Naive B cell (primary cell): ENCODE data around the gene PRLR. TPM values are rescaled to one million over a fixed set of nuclear protein-coding genes. Genes with fewer than 3 reads are reported as not detected.
"Not testable (repeated sequence)": the region's sequence is repeated elsewhere in the genome, so short reads cannot be mapped to it uniquely, and the experiment has no call there.

Experiments used
- ATAC-seq, 2 donors: fragments of 150-1000 bp; cut with Tn5 transposase; 2 replicates each; pipeline ENCODE4 v1.10.0; 2021; ENCODE audit warnings: low read depth in 2 of 2, mild to moderate bottlenecking in 2 of 2, moderate library complexity in 2 of 2
- DNase-seq: peaks from one replicate; pipeline ENCODE4 v3.0.0; 2022
- H3K27ac Mint-ChIP-seq, 6 donors: one replicate each; pipeline ENCODE4 v1.8.0; 2020 to 2022; ENCODE audit warnings: mild to moderate bottlenecking in 6 of 6, mixed read lengths in 6 of 6, moderate library complexity in 5 of 6, inconsistent platforms in 2 of 6
- H3K27me3 Mint-ChIP-seq, 3 donors: one replicate each; pipeline ENCODE4 v1.8.0; 2021 to 2022; ENCODE audit warnings: mixed read lengths in 3 of 3, mild to moderate bottlenecking in 1 of 3
- H3K36me3 Mint-ChIP-seq, 2 donors: one replicate each; pipeline ENCODE4 v1.8.0; 2020 to 2022; ENCODE audit warnings: mixed read lengths in 2 of 2, inconsistent platforms in 1 of 2, mild to moderate bottlenecking in 1 of 2
- H3K4me1 Mint-ChIP-seq, 3 donors: one replicate each; pipeline ENCODE4 v1.8.0; 2020 to 2022; ENCODE audit warnings: mixed read lengths in 3 of 3, inconsistent platforms in 1 of 3, mild to moderate bottlenecking in 1 of 3, moderate library complexity in 1 of 3
- H3K4me3 Mint-ChIP-seq, 8 donors: one replicate each; pipeline ENCODE4 v1.8.0; 2020 to 2022; ENCODE audit warnings: mild to moderate bottlenecking in 8 of 8, mixed read lengths in 8 of 8, moderate library complexity in 8 of 8, inconsistent platforms in 2 of 8
- H3K9me3 Mint-ChIP-seq, 7 donors: one replicate each; pipeline ENCODE4 v1.8.0; 2020 to 2022; ENCODE audit warnings: mixed read lengths in 7 of 7, mild to moderate bottlenecking in 5 of 7, inconsistent platforms in 2 of 7, moderate library complexity in 1 of 7
- polyA plus RNA-seq, 6 donors: library from polyadenylated mRNA; unstranded; fragments of 300-500 nt; fragmentation: Illumina TruSeq; gene quantifications; one replicate each; pipeline ENCODE4 v1.2.3, GENCODE V29; 2021; ENCODE audit warnings: low read depth in 6 of 6

PRLR gene
- polyA plus RNA-seq, 6 donors from 2014 or later = not detected

DNA sequence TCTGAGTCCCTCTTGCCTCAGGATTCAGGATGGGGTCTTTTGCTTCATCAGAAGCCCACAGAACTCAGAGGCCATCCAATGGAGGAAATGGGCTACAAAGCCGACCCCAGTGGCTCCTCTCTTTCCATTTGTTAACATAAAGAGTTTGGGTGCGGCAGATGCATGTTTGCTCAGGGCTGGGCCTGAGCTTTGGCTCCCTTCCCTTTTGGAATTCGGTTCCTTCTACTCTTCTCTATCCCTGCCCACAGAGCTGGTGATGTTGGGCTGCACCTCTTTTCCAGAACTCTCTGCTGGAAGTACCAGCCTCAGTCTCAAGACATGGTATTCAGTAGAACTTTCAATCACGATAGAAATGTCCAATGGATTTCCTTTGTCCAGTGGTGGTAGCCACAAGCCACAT lies 115.6 kb downstream of the PRLR start:
- H3K27ac Mint-ChIP-seq = no peak overlapping the region
- peaks cover 4 to 21% (median 14%) of the 10 kb centered on the region in 3 donors for H3K27me3 Mint-ChIP-seq
- DNase-seq = no peak
- H3K36me3 Mint-ChIP-seq = no peaks in the 10 kb centered on the region
- no peaks in the 10 kb centered on the region for H3K4me1 Mint-ChIP-seq
- no peak overlapping the region for H3K4me3 Mint-ChIP-seq
- no peak for ATAC-seq
- peaks cover 0 to 5% (median 3%) of the 10 kb centered on the region in 7 donors for H3K9me3 Mint-ChIP-seq

DNA sequence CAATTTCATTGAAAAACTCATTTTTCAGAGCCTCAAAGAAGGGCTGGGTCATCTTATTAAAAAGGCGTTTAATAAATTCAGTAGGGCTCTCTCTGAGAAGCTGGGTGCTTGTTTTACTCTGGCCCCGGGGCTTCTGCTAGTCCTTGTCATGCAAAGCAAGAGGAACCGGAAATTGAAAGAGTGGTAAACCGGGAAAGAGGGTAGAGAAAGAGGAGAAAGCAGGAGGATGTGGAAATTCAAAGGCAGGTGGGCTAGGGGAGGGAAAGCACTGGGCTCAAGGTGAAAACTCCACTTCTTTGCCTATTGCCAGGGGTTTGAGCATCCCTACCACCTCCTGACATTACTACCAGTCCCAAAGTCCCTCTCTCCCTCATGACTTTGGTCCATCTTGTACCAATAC lies 118.0 kb downstream of the PRLR start:
- Mint-ChIP-seq H3K9me3 (peaks cover 3 to 17% (median 8%) of the 10 kb centered on the region in 7 donors), H3K27ac (no peak overlapping the region), H3K36me3 (no peaks in the 10 kb centered on the region), H3K4me1 (no peaks in the 10 kb centered on the region), H3K27me3 (peaks cover 5 to 19% (median 11%) of the 10 kb centered on the region in 3 donors), H3K4me3 (no peak overlapping the region)
- no peak for ATAC-seq
- DNase-seq = no peak

DNA sequence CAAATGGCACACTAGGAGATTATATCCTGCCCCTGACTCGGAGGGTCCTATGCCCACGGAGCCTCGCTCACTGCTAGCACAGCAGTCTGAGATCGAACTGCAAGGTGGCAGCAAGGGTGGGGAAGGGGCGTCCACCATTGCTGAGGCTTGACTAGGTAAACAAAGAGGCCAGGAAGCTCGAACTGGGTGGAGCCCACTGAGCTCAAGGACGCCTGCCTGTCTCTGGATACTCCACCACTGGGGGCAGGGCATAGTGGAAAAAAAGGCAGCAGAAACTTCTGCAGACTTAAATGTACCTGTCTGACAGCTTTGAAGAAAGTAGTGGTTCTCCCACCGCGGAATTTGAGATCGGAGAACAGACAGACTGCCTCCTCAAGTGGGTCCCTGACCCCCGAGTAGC lies 125.7 kb downstream of the PRLR start:
- Mint-ChIP-seq H3K27me3 (peaks cover 19 to 26% (median 26%) of the 10 kb centered on the region in 3 donors), H3K9me3 (peaks cover 0 to 18% (median 8%) of the 10 kb centered on the region in 7 donors)
- ATAC-seq, H3K4me3 Mint-ChIP-seq, H3K27ac Mint-ChIP-seq, H3K4me1 Mint-ChIP-seq, DNase-seq, H3K36me3 Mint-ChIP-seq: not testable (repeated sequence)

DNA sequence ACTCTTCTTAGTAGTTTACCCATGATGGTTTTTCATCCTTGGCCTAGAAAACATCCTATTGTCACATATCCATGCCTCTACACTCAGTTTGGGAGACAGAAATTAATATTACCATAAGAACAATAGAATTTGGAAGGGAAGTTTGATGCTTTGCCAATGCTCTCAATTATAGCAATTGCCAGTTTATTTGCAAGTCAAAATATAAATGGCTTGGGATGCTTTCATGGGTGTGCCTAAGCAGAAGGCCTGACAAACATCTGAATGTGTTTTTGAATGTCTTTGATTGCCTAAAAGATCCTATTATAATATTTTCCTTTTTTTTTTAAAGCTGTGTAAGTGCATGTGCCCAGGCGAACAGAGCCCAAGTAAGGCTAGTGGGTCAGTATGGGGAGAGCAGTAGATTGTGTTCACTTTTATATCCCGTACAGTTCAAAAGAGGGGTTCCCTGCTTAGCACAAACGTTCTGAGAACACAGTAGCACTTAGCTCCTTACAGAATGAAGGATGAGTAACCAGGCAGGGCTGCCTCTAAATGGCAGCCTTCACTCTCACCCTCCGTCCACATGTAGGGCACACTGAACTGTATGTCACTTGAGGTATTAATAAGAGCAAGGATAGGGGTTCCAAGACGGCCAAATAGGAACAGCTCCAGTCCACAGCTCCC lies 126.5 kb downstream of the PRLR start:
- H3K27ac Mint-ChIP-seq = no peak overlapping the region
- peaks cover 18 to 26% (median 26%) of the 10 kb centered on the region in 3 donors for H3K27me3 Mint-ChIP-seq
- ATAC-seq (no peak), DNase-seq (no peak)
- peaks cover 0 to 17% (median 6%) of the 10 kb centered on the region in 7 donors for H3K9me3 Mint-ChIP-seq
- H3K4me1 Mint-ChIP-seq = no peaks in the 10 kb centered on the region
- no peak overlapping the region for H3K4me3 Mint-ChIP-seq
- no peaks in the 10 kb centered on the region for H3K36me3 Mint-ChIP-seq

DNA sequence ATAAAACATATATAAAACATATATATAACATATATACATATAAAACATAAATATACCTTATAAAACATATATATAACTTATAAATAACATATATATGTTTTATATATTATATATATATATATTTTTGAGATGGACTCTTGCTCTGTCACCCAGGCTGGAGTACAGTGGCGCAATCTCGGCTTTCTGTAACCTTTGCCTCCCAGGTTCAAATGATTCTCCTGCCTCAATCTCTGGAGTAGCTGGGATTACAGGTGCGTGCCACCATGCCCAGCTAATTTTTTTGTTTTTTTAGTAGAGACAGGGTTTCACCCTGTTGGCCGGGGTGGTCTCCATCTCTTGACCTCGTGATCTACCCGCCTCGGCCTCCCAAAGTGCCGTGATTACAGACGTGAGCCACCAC lies 128.6 kb downstream of the PRLR start:
- not testable (repeated sequence) for ATAC-seq, H3K36me3 Mint-ChIP-seq, H3K4me3 Mint-ChIP-seq, H3K27ac Mint-ChIP-seq, DNase-seq, H3K9me3 Mint-ChIP-seq, H3K4me1 Mint-ChIP-seq
- H3K27me3 Mint-ChIP-seq = peaks cover 22 to 32% (median 25%) of the 10 kb centered on the region in 3 donors

DNA sequence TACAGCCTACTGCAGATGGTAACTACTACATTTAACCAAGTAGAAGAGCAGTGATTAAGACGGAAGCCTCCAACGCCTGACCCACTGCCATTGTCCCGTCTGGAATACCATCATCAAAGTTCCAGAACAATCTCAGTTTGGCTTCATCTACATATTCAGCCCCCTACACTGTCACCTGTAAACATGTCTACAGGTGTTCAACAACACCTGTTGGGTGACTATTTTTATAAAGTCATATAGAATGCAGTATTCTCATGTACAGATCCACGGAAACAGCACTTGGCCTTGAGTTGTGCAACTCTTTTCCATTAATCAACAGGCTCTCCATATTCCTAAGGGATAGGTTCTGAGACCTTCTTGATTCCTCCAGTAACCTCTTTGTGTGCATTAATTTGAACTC lies 129.3 kb downstream of the PRLR start:
- no peak for ATAC-seq
- H3K4me1 Mint-ChIP-seq = no peaks in the 10 kb centered on the region

DNA sequence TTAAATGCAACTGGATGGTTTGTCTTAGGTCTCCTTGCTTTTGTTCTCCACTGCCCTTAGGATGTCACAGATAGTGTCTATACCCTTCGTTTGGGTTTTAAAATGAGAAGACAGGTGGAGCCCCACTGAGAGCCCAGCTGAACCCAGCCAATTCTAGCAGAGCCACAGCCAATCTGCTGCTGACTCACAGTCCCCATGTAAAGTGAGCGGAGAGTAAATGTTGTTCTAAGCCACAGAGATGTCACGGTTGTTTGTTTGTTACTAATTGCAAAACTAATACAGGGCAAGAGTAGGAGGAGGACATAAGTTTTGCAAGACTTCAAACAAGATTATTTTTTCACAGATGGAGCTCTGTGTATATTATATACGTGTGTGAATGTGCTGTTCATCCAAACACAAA lies 132.1 kb downstream of the PRLR start:
- Mint-ChIP-seq H3K27me3 (peaks cover 10 to 22% (median 18%) of the 10 kb centered on the region in 3 donors), H3K4me1 (no peaks in the 10 kb centered on the region), H3K4me3 (no peak overlapping the region), H3K9me3 (no peaks in the 10 kb centered on the region), H3K36me3 (no peaks in the 10 kb centered on the region), H3K27ac (no peak overlapping the region)
- no peak for DNase-seq
- ATAC-seq = no peak

More for the DNA sequence above, 129.3 kb downstream of the PRLR start:
- Mint-ChIP-seq H3K4me3 (no peak overlapping the region), H3K27me3 (peaks cover 16 to 32% (median 22%) of the 10 kb centered on the region in 3 donors), H3K9me3 (peaks cover 0 to 4% (median 0%) of the 10 kb centered on the region in 7 donors), H3K27ac (no peak overlapping the region), H3K36me3 (no peaks in the 10 kb centered on the region)
- no peak for DNase-seq

DNA sequence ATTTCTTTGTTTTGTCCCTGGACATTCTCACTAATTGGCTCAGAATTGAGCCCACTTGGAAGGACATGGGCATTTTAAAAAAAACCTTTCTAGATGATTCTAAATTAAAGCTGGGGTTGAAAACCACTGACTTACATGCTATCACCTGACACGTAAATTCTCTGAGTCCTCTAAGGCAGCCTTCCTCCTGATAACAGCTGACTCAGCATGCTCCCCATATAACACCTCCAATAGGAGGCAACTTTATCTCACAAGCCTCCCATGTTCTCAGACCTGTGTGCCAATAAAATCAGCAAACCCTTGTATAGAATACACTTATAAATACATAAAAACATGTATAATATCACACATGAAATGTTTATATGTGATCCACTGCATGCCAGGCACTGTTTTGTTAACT lies 133.4 kb downstream of the PRLR start:
- peaks cover 2 to 13% (median 10%) of the 10 kb centered on the region in 3 donors for H3K27me3 Mint-ChIP-seq
- ATAC-seq = no peak
- no peaks in the 10 kb centered on the region for H3K9me3 Mint-ChIP-seq
- H3K36me3 Mint-ChIP-seq = no peaks in the 10 kb centered on the region
- H3K4me3 Mint-ChIP-seq = peak overlapping the region in 1 of 8 donors; percentile 37
- no peak for DNase-seq
- H3K27ac Mint-ChIP-seq = no peak overlapping the region
- H3K4me1 Mint-ChIP-seq = no peaks in the 10 kb centered on the region

DNA sequence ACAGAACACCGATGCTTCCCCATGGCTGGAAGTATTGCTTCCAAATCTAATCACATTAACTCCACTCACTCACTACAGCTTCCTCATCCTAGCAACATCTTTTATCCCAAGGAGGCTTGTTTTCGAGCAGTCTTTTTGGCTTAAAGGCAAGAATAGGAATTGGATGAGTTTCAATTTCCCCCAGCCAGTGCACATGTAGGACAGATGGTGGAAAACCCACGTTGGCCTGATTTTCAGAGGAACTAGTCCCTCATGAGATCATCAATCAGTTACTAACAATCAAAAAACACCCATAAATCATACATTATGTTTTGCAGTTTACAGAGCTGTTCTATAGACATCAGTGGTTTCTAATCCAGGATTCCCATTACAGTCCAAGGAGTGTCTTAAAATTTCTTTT lies 134.1 kb downstream of the PRLR start:
- ATAC-seq = no peak
- no peak for DNase-seq
- no peak overlapping the region for H3K4me3 Mint-ChIP-seq
- H3K36me3 Mint-ChIP-seq = no peaks in the 10 kb centered on the region
- H3K9me3 Mint-ChIP-seq = no peaks in the 10 kb centered on the region
- peaks cover 0 to 11% (median 6%) of the 10 kb centered on the region in 3 donors for H3K27me3 Mint-ChIP-seq
- H3K4me1 Mint-ChIP-seq = no peaks in the 10 kb centered on the region
- no peak overlapping the region for H3K27ac Mint-ChIP-seq

DNA sequence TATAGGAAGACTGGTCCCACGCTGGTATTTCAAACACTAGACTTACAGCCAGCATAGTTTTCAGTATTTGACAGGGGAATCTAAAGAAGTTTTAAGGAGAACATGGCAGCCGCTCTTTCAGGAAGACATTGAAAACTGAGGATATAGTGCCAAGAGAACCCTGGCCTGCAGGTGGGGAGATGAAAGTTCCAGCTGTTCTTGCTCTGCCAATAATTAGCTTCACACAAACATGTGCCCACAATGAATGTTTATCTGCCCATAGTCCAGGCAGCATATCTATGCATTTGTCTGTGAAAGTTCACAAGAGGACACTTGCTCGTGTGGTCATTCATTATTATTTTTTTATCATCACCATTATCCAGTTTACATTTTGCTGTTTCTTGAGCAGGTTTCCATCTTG lies 134.9 kb downstream of the PRLR start:
- no peak for ATAC-seq
- Mint-ChIP-seq H3K27me3 (peaks cover 0 to 11% (median 6%) of the 10 kb centered on the region in 3 donors), H3K4me3 (no peak overlapping the region), H3K36me3 (no peaks in the 10 kb centered on the region), H3K9me3 (no peaks in the 10 kb centered on the region), H3K4me1 (no peaks in the 10 kb centered on the region), H3K27ac (no peak overlapping the region)
- DNase-seq = no peak

DNA sequence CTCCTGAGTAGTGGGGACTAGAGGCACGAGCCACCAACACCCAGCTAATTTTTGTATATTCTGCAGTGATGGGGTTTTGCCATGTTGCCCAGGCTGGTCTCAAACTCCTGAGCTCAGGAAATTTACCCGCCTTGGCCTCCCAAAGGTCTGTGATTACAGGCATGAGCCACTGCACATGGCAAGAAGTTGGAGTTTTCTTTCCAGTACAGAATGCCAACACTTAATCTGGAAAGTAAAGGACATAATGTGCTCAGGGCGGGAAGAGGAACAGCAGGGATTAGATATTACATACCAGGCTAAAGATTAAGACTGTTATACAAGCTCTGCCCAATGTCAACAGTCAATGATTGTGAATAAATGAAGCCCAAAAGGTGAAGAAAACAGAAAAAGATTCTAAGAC lies 135.3 kb downstream of the PRLR start:
- Mint-ChIP-seq H3K27ac (no peak overlapping the region), H3K4me1 (no peaks in the 10 kb centered on the region), H3K27me3 (peaks cover 0 to 11% (median 6%) of the 10 kb centered on the region in 3 donors), H3K4me3 (no peak overlapping the region), H3K36me3 (no peaks in the 10 kb centered on the region), H3K9me3 (no peaks in the 10 kb centered on the region)
- DNase-seq (no peak), ATAC-seq (no peak)

DNA sequence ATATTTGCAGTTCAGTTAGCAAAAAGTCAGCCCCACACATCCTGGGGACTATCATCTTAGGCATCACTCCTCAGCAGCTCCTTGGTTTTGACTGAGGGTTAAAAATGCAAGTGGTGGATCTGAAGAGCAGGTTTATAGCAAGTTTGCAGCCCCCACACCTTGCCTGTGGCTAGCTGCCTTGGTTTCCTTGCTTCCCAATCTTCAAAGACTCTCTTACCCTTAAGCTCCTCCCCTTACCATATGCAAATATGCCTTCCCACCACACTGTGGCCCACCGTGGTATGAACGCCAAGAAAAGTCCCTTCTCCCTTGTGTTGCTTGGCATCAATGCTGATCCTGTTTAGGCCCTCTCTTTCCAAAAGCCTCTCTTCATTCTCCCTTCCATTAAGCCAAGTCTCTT lies 137.6 kb downstream of the PRLR start:
- Mint-ChIP-seq H3K27me3 (peaks cover 0 to 6% (median 4%) of the 10 kb centered on the region in 3 donors), H3K27ac (no peak overlapping the region), H3K4me1 (no peaks in the 10 kb centered on the region), H3K9me3 (no peaks in the 10 kb centered on the region), H3K4me3 (no peak overlapping the region), H3K36me3 (no peaks in the 10 kb centered on the region)
- no peak for ATAC-seq
- no peak for DNase-seq

DNA sequence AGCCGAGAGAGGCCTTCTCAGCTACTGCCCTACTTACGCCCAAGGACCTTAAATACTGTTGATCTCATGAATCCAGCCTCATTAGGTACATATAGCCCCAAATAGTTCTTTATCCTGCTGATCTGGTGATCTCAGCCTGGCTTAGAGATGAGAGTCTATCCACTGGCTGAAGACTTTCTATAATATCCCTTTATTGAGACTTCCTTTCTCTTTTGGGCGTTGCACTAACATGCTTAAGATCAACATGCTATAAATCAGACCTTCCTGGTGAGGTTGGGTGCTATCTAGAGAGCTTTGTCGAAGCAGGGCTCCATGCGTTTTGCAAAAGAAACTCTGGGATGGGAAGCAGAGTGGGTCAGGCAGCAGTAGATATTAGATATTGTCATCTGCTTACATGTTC lies 138.6 kb downstream of the PRLR start:
- no peaks in the 10 kb centered on the region for H3K4me1 Mint-ChIP-seq
- ATAC-seq (no peak), DNase-seq (no peak)
- no peak overlapping the region for H3K4me3 Mint-ChIP-seq
- no peaks in the 10 kb centered on the region for H3K36me3 Mint-ChIP-seq
- H3K27me3 Mint-ChIP-seq = peaks cover 0 to 9% (median 9%) of the 10 kb centered on the region in 3 donors
- no peaks in the 10 kb centered on the region for H3K9me3 Mint-ChIP-seq
- no peak overlapping the region for H3K27ac Mint-ChIP-seq

DNA sequence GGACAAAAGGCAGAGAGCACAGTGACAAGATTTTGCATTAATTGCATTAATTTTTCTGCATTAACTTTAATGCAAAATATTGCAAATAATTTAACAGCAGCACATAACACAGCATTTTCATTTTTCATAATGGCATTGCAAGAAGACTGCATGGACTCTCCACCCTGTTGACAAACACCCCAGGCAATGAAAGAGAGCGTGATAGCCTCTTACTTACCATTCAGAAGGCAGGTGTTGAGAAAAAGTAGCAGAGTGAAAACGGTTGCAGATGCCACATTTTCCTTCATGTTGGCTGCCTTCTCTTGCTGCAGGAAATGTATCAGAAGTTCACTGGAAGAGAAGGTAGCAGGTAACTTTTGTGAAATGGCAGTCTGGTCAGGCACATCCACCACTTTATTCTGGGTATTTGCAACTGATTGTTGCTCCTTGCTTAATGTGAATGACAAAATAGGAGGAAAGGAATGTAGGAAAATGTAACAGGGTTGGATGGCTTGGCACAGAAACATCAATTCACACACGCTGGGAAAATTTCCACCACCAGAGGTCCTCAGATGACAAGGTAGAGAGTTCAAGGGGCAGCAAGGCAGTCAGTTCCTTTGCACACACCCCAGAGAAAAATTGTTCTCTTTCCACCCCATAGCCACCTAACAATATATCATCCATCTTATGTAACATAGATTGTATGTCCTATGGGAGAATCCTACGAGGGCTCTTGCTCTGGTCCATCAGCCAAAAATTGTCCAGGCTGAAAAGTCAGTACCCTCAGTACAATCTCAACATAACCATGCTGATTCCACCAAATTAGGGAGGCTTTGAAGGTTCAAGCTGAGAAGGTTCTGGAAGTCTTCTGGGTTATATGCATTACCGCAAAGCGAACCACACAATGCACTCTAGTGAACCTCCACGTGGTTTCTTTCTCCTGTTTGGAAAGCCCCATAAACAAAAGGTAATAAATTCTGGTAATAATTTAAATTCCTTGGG lies 140.7 kb downstream of the PRLR start:
- no peaks in the 10 kb centered on the region for H3K9me3 Mint-ChIP-seq
- peaks cover 0 to 13% (median 10%) of the 10 kb centered on the region in 3 donors for H3K27me3 Mint-ChIP-seq
- ATAC-seq (peak in 1 of 2 donors; percentile 25), DNase-seq (peak; percentile 31)
- no peak overlapping the region for H3K4me3 Mint-ChIP-seq
- no peaks in the 10 kb centered on the region for H3K36me3 Mint-ChIP-seq
- H3K27ac Mint-ChIP-seq = no peak overlapping the region
- H3K4me1 Mint-ChIP-seq = no peaks in the 10 kb centered on the region
